MCF 10A (cell line): ENCODE results near the gene CACNA2D3. TPM values are rescaled to one million over a fixed set of nuclear protein-coding genes. Genes with fewer than 3 reads are reported as not detected.

Source experiments
- BruUV-seq: library from RNA; stranded (reverse); fragments of 400-500 nt; replicated peaks from 2 replicates; lab custom pipeline; 2021; lab: Mats Ljungman, UMichigan
- CTCF ChIA-PET: fragments of 300-600 bp; sonication (Branson Sonifier 250); formaldehyde crosslinking; extraction: SDS; loops from one replicate; lab custom pipeline; 2021; ENCODE audit warnings: antibody characterized with exemption, inconsistent platforms; lab: Yijun Ruan, JAX
- POLR2A ChIA-PET: fragments of 300-600, 350-650 bp; sonication (Branson Sonifier 250); formaldehyde crosslinking; extraction: SDS; loops from one replicate; lab custom pipeline; 2020; ENCODE audit warnings: antibody characterized with exemption, inconsistent platforms; lab: Yijun Ruan, JAX
- DNase-seq: peaks from one replicate; pipeline ENCODE4 v3.0.0-alpha.2; 2018; ENCODE audit not compliant: unreplicated experiment
- H3K27ac Mint-ChIP-seq: one replicate; pipeline ENCODE4 v1.8.0; 2022; ENCODE audit warnings: mild to moderate bottlenecking, low read depth, mixed read lengths; ENCODE audit not compliant: unreplicated experiment
- H3K27me3 Mint-ChIP-seq: one replicate; pipeline ENCODE4 v1.8.0; 2022; ENCODE audit warnings: mixed read lengths; ENCODE audit not compliant: insufficient read depth, unreplicated experiment
- H3K36me3 Mint-ChIP-seq: one replicate; pipeline ENCODE4 v1.8.0; 2022; ENCODE audit warnings: mild to moderate bottlenecking, moderate library complexity, mixed read lengths; ENCODE audit not compliant: insufficient read depth, unreplicated experiment
- H3K4me1 Mint-ChIP-seq: one replicate; pipeline ENCODE4 v1.8.0; 2022; ENCODE audit warnings: mixed read lengths; ENCODE audit not compliant: insufficient read depth, unreplicated experiment
- H3K4me3 Mint-ChIP-seq: one replicate; pipeline ENCODE4 v1.8.0; 2022; ENCODE audit warnings: mild to moderate bottlenecking, moderate library complexity, mixed read lengths; ENCODE audit not compliant: unreplicated experiment
- H3K9me3 Mint-ChIP-seq: one replicate; pipeline ENCODE4 v1.8.0; 2022; ENCODE audit warnings: mixed read lengths; ENCODE audit not compliant: unreplicated experiment
- CTCF ChIP-seq: fragments of 200-600 bp; IDR thresholded peaks from one replicate; pipeline ENCODE4 v1.8.0; 2022; ENCODE audit warnings: antibody characterized with exemption, mild to moderate bottlenecking; ENCODE audit not compliant: unreplicated experiment
- intact Hi-C: fragments of 100-400 bp; cut with micrococcal nuclease; formaldehyde crosslinking; loops from 2 replicates; pipeline ENCODE4 v1.14.1; 2022
- total RNA-seq: library from RNA; stranded (reverse); gene quantifications from 2 replicates; pipeline ENCODE4 v1.2.3, GENCODE V29; 2022

Gene CACNA2D3
- total RNA-seq, 1 experiment from 2014 or later = 2.3 TPM

GRCh38 chr3:55013145-55013925 is 891.0 kb downstream of the CACNA2D3 start:
- H3K4me3 Mint-ChIP-seq = no peak overlapping the region
- intact Hi-C loops = no loop called here
- no peak for DNase-seq
- no peaks in the 10 kb centered on the region for H3K27me3 Mint-ChIP-seq
- H3K36me3 Mint-ChIP-seq = no peaks in the 10 kb centered on the region
- TF ChIP-seq CTCF = no peak
- CTCF ChIA-PET = interaction anchor here (0.5 to 1.4 kb wide), 5 partner anchors 121 to 705 kb away, joined by 3 read pairs; no protein-coding TSS in a partner anchor
- no peaks in the 10 kb centered on the region for H3K9me3 Mint-ChIP-seq
- no peak overlapping the region for H3K27ac Mint-ChIP-seq
- H3K4me1 Mint-ChIP-seq = no peaks in the 10 kb centered on the region
- POLR2A ChIA-PET = interaction anchor here (0.8 to 1.0 kb wide), 2 partner anchors 10 to 123 kb away, joined by 3 read pairs; no protein-coding TSS in a partner anchor
- no TSS peak for BruUV-seq

DNA sequence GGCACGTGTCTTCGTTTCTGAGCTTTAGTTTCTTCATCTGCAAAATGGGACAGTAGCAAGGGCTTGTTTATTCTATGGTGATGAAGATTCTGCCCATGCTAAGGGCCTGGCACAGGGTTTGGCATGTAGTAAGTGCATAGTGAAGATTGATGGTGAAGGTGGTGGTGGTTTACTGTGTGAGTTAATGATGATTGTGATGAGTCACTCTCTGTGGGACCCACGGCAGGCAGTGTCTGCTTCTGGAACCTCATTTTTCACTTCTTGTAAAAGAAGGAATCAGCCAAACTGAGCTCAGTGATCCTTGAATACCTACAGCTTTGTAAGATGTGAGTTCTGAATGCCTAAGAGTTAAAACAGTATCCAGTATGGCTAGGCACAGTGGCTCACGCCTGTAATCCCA is 891.7 kb downstream of the CACNA2D3 start:
- Mint-ChIP-seq H3K4me3 (no peak overlapping the region), H3K27ac (no peak overlapping the region), H3K9me3 (no peaks in the 10 kb centered on the region), H3K36me3 (no peaks in the 10 kb centered on the region), H3K27me3 (no peaks in the 10 kb centered on the region), H3K4me1 (no peaks in the 10 kb centered on the region)
- intact Hi-C loops = no loop called here
- no TSS peak for BruUV-seq
- no peak for TF ChIP-seq CTCF
- POLR2A ChIA-PET = interaction anchor here (1.0 kb wide), 1 partner anchor 10 kb away, joined by 3 read pairs; no protein-coding TSS in a partner anchor
- CTCF ChIA-PET = interaction anchor here (0.6 to 1.4 kb wide), 3 partner anchors 122 to 704 kb away, joined by 3 read pairs; no protein-coding TSS in a partner anchor
- no peak for DNase-seq

- Mint-ChIP-seq H3K27me3 (no peaks in the 10 kb centered on the region), H3K4me1 (no peaks in the 10 kb centered on the region), H3K4me3 (no peak overlapping the region), H3K9me3 (no peaks in the 10 kb centered on the region), H3K36me3 (no peaks in the 10 kb centered on the region), H3K27ac (no peak overlapping the region)
- TF ChIP-seq CTCF = no peak
- CTCF ChIA-PET = interaction anchor here (0.7 kb wide), 1 partner anchor 1009 kb away, joined by 6 read pairs; no protein-coding TSS in a partner anchor
- no peak for DNase-seq
- intact Hi-C loops = no loop called here
- BruUV-seq = no TSS peak
- POLR2A ChIA-PET = interaction anchor here (0.6 kb wide), 1 partner anchor 31 kb away, joined by 3 read pairs; no protein-coding TSS in a partner anchor
Observed at GRCh38 chr3:55014906-55015305, 892.6 kb downstream of the CACNA2D3 start.

GRCh38 chr3:55017876-55018275 is 895.5 kb downstream of the CACNA2D3 start:
- H3K4me1 Mint-ChIP-seq = no peaks in the 10 kb centered on the region
- no peak for DNase-seq
- H3K27me3 Mint-ChIP-seq = no peaks in the 10 kb centered on the region
- TF ChIP-seq CTCF = no peak
- H3K9me3 Mint-ChIP-seq = no peaks in the 10 kb centered on the region
- no peak overlapping the region for H3K4me3 Mint-ChIP-seq
- no peaks in the 10 kb centered on the region for H3K36me3 Mint-ChIP-seq
- BruUV-seq = no TSS peak
- ChIA-PET POLR2A (no interaction called here), CTCF (no interaction called here)
- H3K27ac Mint-ChIP-seq = no peak overlapping the region
- intact Hi-C loops = no loop called here
